ENCODE measurements around the gene DPH1.

DNA sequence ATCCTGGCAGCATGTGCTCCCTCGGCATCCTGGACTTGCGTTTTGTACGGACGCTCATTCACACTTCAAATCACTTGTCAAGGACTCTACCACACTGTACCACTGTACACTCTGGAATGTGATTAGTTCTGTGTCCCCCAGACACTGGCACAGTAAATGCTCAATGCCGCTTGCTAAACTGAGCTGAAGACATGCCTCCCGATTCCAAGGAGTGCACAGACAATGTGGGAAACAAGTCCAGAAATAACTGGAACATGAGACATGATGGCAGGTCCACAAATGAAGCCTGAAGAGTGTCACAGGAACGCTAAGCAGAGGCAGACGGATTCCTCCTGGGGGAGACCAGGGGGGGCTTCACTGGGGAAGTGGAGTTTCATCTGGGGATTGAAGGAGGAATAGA is 47.1 kb downstream of the DPH1 start:
- TF ChIP-seq, protein P1, sequence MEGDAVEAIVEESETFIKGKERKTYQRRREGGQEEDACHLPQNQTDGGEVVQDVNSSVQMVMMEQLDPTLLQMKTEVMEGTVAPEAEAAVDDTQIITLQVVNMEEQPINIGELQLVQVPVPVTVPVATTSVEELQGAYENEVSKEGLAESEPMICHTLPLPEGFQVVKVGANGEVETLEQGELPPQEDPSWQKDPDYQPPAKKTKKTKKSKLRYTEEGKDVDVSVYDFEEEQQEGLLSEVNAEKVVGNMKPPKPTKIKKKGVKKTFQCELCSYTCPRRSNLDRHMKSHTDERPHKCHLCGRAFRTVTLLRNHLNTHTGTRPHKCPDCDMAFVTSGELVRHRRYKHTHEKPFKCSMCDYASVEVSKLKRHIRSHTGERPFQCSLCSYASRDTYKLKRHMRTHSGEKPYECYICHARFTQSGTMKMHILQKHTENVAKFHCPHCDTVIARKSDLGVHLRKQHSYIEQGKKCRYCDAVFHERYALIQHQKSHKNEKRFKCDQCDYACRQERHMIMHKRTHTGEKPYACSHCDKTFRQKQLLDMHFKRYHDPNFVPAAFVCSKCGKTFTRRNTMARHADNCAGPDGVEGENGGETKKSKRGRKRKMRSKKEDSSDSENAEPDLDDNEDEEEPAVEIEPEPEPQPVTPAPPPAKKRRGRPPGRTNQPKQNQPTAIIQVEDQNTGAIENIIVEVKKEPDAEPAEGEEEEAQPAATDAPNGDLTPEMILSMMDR (conservative IDR thresholded peaks at IDR 0.05; ENCODE audit: low read length) = no peak
- TF ChIP-seq EZH2phosphoT487 (IDR thresholded peaks at IDR 0.05; ENCODE audit: borderline replicate concordance) = no peak
